Measurements from ENCODE around the gene SRGAP1. TPM values are rescaled to one million over a fixed set of nuclear protein-coding genes. Genes with fewer than 3 reads are reported as not detected.

Gene SRGAP1
- total and polyA plus RNA-seq, 9 of the 15 experiments (the other 6 are each of a cell fraction or from before 2014, with no cell fraction given): 0.01 to 0.13 (median 0.04) TPM; not detected in 3

DNA sequence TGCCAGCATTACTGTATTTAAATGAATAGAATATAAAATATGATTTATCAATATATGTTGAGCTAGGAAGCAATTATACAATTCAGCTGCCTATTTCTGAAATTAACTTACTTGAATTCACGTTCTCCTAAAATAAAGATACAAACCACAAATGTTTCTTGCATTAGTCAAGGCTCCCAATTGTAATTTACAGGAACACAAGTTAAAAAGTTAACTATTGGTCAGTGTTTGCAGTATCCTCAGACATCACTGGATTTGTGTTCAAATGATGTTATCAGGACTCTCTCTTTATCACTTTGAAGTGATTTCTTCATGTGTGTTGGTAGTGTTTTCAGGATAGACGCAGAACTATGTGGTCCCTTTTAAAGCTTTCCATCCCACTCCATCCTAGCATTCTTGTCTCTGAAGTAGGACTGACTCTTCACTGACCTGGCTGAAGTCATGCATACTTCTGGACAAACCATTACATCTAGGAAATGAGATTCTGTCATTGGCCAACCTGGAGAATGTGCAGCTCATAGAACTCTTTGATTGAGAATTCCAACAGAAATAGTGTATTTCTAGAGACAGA, 221.5 kb downstream of the SRGAP1 start (continued):
- TF ChIP-seq PATZ1 (CRISPR knock-in tag; IDR thresholded peaks at IDR 0.05; ENCODE audit: borderline replicate concordance): no peak
- TF ChIP-seq MAZ (CRISPR knock-in tag; conservative IDR thresholded peaks at IDR 0.05 in 1 of 2, IDR thresholded peaks at IDR 0.05 in 1 of 2): no peak
- TF ChIP-seq TAF15 (IDR thresholded peaks at IDR 0.05; ENCODE audit: low read depth, low read length): no peak
- TF ChIP-seq PHB (CRISPR knock-in tag; IDR thresholded peaks at IDR 0.05): no peak
- TF ChIP-seq NCOR1 (IDR thresholded peaks at IDR 0.05): no peak
- no peak for TF ChIP-seq ADNP (tag; IDR thresholded peaks at IDR 0.05)
- TF ChIP-seq TAF9B (IDR thresholded peaks at IDR 0.05; ENCODE audit: partially characterized antibody): no peak
- TF ChIP-seq ZKSCAN8 (CRISPR knock-in tag; IDR thresholded peaks at IDR 0.05): no peak
- TF ChIP-seq ETV6 (IDR thresholded peaks at IDR 0.05; ENCODE audit: borderline replicate concordance in 1 of 2, low read depth in 2 of 2, low read length in 1 of 2): no peak
- no peak for TF ChIP-seq ETV6 (CRISPR knock-in tag; IDR thresholded peaks at IDR 0.05; ENCODE audit: borderline replicate concordance)
- no peak for TF ChIP-seq KLF13 (tag; IDR thresholded peaks at IDR 0.05; ENCODE audit: borderline replicate concordance, low read depth)
- TF ChIP-seq ATF2 (CRISPR knock-in tag; IDR thresholded peaks at IDR 0.05): no peak

Measured in K562 (cell line).